BJ (cell line): ENCODE data around the gene MSMP. TPM values are rescaled to one million over a fixed set of nuclear protein-coding genes. Genes with fewer than 3 reads are reported as not detected.

Experiments
- CTCF ChIA-PET: fragments of 350-600 bp; formaldehyde crosslinking; extraction: SDS; loops from one replicate; lab custom pipeline; 2021; ENCODE audit warnings: antibody characterized with exemption, inconsistent platforms; lab: Yijun Ruan, JAX
- POLR2A ChIA-PET: fragments of 300-600 bp; sonication (Branson Sonifier 250); formaldehyde crosslinking; extraction: SDS; loops from one replicate; lab custom pipeline; 2021; ENCODE audit warnings: antibody characterized with exemption; lab: Charles Lee
- DNase-seq: peaks from one replicate; pipeline ENCODE4 v3.0.0-alpha.2; 2011; ENCODE audit warnings: low read depth
- H3K27me3 ChIP-seq: 2 replicates; pipeline ENCODE4 v1.6.0; 2011; ENCODE audit warnings: low read length; ENCODE audit not compliant: control insufficient read depth, insufficient read depth
- H3K36me3 ChIP-seq: 2 replicates; pipeline ENCODE4 v1.5.1; 2011; ENCODE audit warnings: low read length; ENCODE audit not compliant: control insufficient read depth, insufficient read depth
- H3K4me3 ChIP-seq: 2 replicates; pipeline ENCODE4 v1.5.1; 2011; ENCODE audit warnings: low read depth, mild to moderate bottlenecking, control low read depth, low read length
- CTCF ChIP-seq: IDR thresholded peaks from 2 replicates; pipeline ENCODE4 v1.5.1; 2011; ENCODE audit warnings: low read depth, mild to moderate bottlenecking, control low read depth, inconsistent platforms, low read length, moderate library complexity; ENCODE audit not compliant: insufficient read depth
- polyA plus RNA-seq: library from polyadenylated mRNA; depleted of rRNA; stranded (reverse); fragments of >200 nt; gene quantifications from 2 replicates; pipeline ENCODE4 v1.2.3, GENCODE V29; 2011

Gene MSMP
- polyA plus RNA-seq, 1 experiment = not detected

GRCh38 chr9:35759795-35760194 is 5.7 kb upstream of the MSMP start:
- CTCF ChIA-PET = interaction anchor here (1.6 kb wide), 1 partner anchor 11 kb away, joined by 5 read pairs; no protein-coding TSS in a partner anchor
- Histone ChIP-seq H3K4me3 (no peak overlapping the region), H3K36me3 (no peaks in the 10 kb centered on the region), H3K27me3 (no peaks in the 10 kb centered on the region)
- TF ChIP-seq CTCF = no peak
- POLR2A ChIA-PET = no interaction called here
- DNase-seq = no peak

DNA sequence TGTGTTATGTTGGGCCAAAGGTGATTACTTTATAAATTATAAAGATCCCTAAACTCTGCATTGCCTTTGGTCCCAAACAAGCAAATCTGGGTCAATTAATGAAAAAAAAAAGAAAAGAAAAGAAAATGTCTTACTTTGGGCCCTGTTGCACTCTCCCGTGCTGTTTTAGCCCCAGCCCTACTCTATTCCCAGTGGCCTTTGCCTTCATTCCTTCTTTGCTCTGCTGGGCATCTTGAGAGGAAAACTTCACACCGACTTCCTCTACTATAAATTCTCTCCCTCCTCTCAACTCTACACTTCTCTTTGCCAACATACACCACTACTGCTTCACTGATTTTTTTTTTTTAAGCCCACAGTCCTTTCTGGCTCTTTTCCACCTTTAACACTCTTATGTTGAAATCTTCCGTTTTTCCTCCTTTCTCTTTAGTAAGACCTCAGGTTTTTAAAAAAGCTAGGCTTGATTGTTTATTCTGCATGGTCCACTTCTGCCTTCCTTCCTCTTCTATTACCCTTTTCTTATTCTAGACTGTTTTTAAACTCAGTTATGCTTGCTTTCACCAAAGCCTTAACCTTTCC is 4.5 kb upstream of the MSMP start:
- TF ChIP-seq CTCF = no peak
- DNase-seq = no peak
- H3K36me3 ChIP-seq = peaks cover 6% of the 10 kb centered on the region
- no peak overlapping the region for H3K4me3 ChIP-seq
- ChIA-PET CTCF (interaction anchor here (0.6 kb wide), 1 partner anchor 12 kb away, joined by 3 read pairs; no protein-coding TSS in a partner anchor), POLR2A (interaction anchor here (0.7 kb wide), 1 partner anchor 20 kb away, joined by 3 read pairs; no protein-coding TSS in a partner anchor)
- no peaks in the 10 kb centered on the region for H3K27me3 ChIP-seq

- Histone ChIP-seq H3K27me3 (no peaks in the 10 kb centered on the region), H3K4me3 (no peak overlapping the region), H3K36me3 (peaks cover 11% of the 10 kb centered on the region)
- CTCF ChIA-PET = interaction anchor here (0.6 to 2.1 kb wide), 2 partner anchors 10 to 13 kb away, joined by 3 to 5 read pairs; partner anchors contain the start of genes GBA2 and RGP1
- TF ChIP-seq CTCF = no peak
- DNase-seq = no peak
- POLR2A ChIA-PET = interaction anchor here (0.7 kb wide), 1 partner anchor 21 kb away, joined by 3 read pairs; no protein-coding TSS in a partner anchor
Observed at GRCh38 chr9:35757892-35758275, 3.8 kb upstream of the MSMP start.

- CTCF ChIA-PET = interaction anchor here (1.0 to 2.1 kb wide), 5 partner anchors 8 to 18 kb away, joined by 4 to 6 read pairs (median 5); partner anchors contain the start of genes GBA2 and RGP1
- no peak for DNase-seq
- H3K36me3 ChIP-seq = peaks cover 13% of the 10 kb centered on the region
- H3K4me3 ChIP-seq = peak overlapping the region; percentile 49
- H3K27me3 ChIP-seq = no peaks in the 10 kb centered on the region
- TF ChIP-seq CTCF = no peak
- POLR2A ChIA-PET = interaction anchor here (0.6 kb wide), 1 partner anchor 645 kb away, joined by 7 read pairs; no protein-coding TSS in a partner anchor
Observed at GRCh38 chr9:35757226-35757891, 3.3 kb upstream of the MSMP start.
